Measurements from ENCODE around the gene CHID1. TPM values are rescaled to one million over a fixed set of nuclear protein-coding genes. Genes with fewer than 3 reads are reported as not detected.

The CHID1 gene
- total and polyA plus RNA-seq, 2 donors (not counting 1 experiment from before 2014, with no cell fraction given) = 31.0 to 68.1 TPM

DNA sequence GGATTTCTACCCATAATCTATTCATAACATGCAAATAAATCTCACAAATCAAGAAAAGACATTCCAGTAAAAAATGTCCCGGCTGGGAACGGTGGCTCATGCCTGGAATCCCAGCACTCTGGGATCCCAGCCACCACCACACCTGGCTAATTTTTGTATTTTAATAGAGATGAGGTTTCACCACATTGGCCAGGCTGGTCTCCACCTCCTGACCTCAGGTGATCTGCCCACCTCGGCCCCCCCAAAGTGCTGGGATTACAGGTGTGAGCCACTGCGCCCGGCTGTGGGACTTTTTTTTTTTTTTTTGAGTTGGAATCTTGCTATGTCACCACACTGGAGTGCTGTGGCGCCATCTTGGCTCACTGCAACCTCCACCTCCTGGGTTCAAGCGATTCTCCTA, 4.7 kb downstream of the CHID1 start:
- no peak overlapping the region for H3K9ac ChIP-seq (ENCODE audit: low read length)
- H3K4me3 ChIP-seq (ENCODE audit: control extremely low read depth in 1 of 5, extremely low read depth in 1 of 5, insufficient read depth in 1 of 5, low read depth in 2 of 5, low read length in 4 of 5) = no peak overlapping the region
- H3K79me2 ChIP-seq (ENCODE audit: control insufficient read depth, insufficient read depth, low read length) = peaks cover 43% of the 10 kb centered on the region
- no peak for ATAC-seq (ENCODE audit: low read depth)
- CTCF ChIA-PET = no interaction called here
- peaks cover 20% of the 10 kb centered on the region for H3K4me1 Mint-ChIP-seq
- H3K4me3 Mint-ChIP-seq = no peak overlapping the region
- H2AFZ ChIP-seq (ENCODE audit: insufficient read depth, low read depth, low read length, poor library complexity, severe bottlenecking) = no peak overlapping the region
- H3K9me3 Mint-ChIP-seq (ENCODE audit: insufficient read depth) = no peaks in the 10 kb centered on the region
- H3K27me3 ChIP-seq (replicated peaks in 1 of 4; ENCODE audit: control extremely low read depth in 1 of 4, control insufficient read depth in 3 of 4, insufficient read depth in 4 of 4, low read length in 3 of 4) = no peaks in the 10 kb centered on the region
- 100% methylated on average over 1 of the region's 7 CpGs for WGBS (ENCODE audit: insufficient coverage)
- H3K4me2 ChIP-seq (replicated peaks; ENCODE audit: low read depth, low read length, poor library complexity, severe bottlenecking) = no peak overlapping the region
- no peak for TF ChIP-seq EZH2 (IDR thresholded peaks at IDR 0.05; ENCODE audit: borderline replicate concordance, insufficient read depth, low read depth, low read length, poor library complexity, severe bottlenecking)
- TF ChIP-seq, protein P1, sequence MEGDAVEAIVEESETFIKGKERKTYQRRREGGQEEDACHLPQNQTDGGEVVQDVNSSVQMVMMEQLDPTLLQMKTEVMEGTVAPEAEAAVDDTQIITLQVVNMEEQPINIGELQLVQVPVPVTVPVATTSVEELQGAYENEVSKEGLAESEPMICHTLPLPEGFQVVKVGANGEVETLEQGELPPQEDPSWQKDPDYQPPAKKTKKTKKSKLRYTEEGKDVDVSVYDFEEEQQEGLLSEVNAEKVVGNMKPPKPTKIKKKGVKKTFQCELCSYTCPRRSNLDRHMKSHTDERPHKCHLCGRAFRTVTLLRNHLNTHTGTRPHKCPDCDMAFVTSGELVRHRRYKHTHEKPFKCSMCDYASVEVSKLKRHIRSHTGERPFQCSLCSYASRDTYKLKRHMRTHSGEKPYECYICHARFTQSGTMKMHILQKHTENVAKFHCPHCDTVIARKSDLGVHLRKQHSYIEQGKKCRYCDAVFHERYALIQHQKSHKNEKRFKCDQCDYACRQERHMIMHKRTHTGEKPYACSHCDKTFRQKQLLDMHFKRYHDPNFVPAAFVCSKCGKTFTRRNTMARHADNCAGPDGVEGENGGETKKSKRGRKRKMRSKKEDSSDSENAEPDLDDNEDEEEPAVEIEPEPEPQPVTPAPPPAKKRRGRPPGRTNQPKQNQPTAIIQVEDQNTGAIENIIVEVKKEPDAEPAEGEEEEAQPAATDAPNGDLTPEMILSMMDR (IDR thresholded peaks at IDR 0.05) = no peak
- H3K4me1 ChIP-seq (ENCODE audit: control insufficient read depth in 2 of 2, insufficient read depth in 2 of 2, low read length in 2 of 2) = peaks cover 0 to 16% of the 10 kb centered on the region in 2 donors
- no peak overlapping the region for H3K27ac ChIP-seq (ENCODE audit: low read length in 2 of 2)
- no peaks in the 10 kb centered on the region for H3K9me3 ChIP-seq (ENCODE audit: control extremely low read depth in 1 of 3, control insufficient read depth in 2 of 3, insufficient read depth in 1 of 3, low read length in 2 of 3)
- POLR2A ChIA-PET = no interaction called here
- H4K20me1 ChIP-seq (ENCODE audit: control insufficient read depth, insufficient read depth, low read length, poor library complexity, severe bottlenecking) = peaks cover 26% of the 10 kb centered on the region
- H3K36me3 ChIP-seq (replicated peaks in 1 of 2; ENCODE audit: control extremely low read depth in 1 of 2, control insufficient read depth in 1 of 2, extremely low read depth in 1 of 2, insufficient read depth in 2 of 2, low read length in 1 of 2) = peaks cover 0 to 35% of the 10 kb centered on the region in 2 experiments
- H3K27ac Mint-ChIP-seq = no peak overlapping the region
- H3K27me3 Mint-ChIP-seq = no peaks in the 10 kb centered on the region
- DNase-seq = no peak
- intact Hi-C loops (cut with micrococcal nuclease) = no loop called here

DNA sequence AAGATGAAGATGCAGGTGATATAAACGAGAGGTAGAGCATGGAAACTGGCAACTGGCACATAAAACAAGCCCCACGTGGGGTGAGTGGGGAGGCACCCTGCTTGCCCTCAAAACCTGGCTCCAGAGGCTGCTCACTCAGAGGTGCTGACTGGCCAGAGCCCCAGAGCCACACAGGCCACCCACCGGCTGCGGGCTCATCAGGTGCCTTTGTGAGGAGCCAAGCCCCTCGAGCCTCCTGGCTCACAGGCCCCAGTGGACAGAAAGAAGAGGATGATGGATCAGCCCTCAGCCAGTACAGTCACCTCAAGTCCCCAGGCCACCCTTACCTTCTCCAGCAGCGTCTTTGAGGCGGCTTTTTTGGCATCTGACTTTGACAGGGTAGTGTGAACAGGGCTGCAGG, 6.2 kb downstream of the CHID1 start:
- Histone ChIP-seq H3K36me3 (replicated peaks in 1 of 2; ENCODE audit: control extremely low read depth in 1 of 2, control insufficient read depth in 1 of 2, extremely low read depth in 1 of 2, insufficient read depth in 2 of 2, low read length in 1 of 2) (peaks cover 0 to 49% of the 10 kb centered on the region in 2 experiments), H3K9me3 (ENCODE audit: control extremely low read depth in 1 of 3, control insufficient read depth in 2 of 3, insufficient read depth in 1 of 3, low read length in 2 of 3) (no peaks in the 10 kb centered on the region), H3K4me3 (ENCODE audit: control extremely low read depth in 1 of 5, extremely low read depth in 1 of 5, insufficient read depth in 1 of 5, low read depth in 2 of 5, low read length in 4 of 5) (no peak overlapping the region), H3K79me2 (ENCODE audit: control insufficient read depth, insufficient read depth, low read length) (peaks cover 31% of the 10 kb centered on the region), H3K27me3 (replicated peaks in 1 of 4; ENCODE audit: control extremely low read depth in 1 of 4, control insufficient read depth in 3 of 4, insufficient read depth in 4 of 4, low read length in 3 of 4) (no peaks in the 10 kb centered on the region), H3K27ac (ENCODE audit: low read length in 2 of 2) (no peak overlapping the region), H3K9ac (ENCODE audit: low read length) (no peak overlapping the region), H3K4me1 (ENCODE audit: control insufficient read depth in 2 of 2, insufficient read depth in 2 of 2, low read length in 2 of 2) (peaks cover 0 to 7% of the 10 kb centered on the region in 2 donors), H4K20me1 (ENCODE audit: control insufficient read depth, insufficient read depth, low read length, poor library complexity, severe bottlenecking) (peaks cover 26% of the 10 kb centered on the region), H3K4me2 (replicated peaks; ENCODE audit: low read depth, low read length, poor library complexity, severe bottlenecking) (no peak overlapping the region), H2AFZ (ENCODE audit: insufficient read depth, low read depth, low read length, poor library complexity, severe bottlenecking) (no peak overlapping the region)
- DNase-seq (no peak), ATAC-seq (ENCODE audit: low read depth) (no peak)
- Mint-ChIP-seq H3K4me1 (peaks cover 14% of the 10 kb centered on the region), H3K27ac (no peak overlapping the region), H3K4me3 (no peak overlapping the region), H3K9me3 (ENCODE audit: insufficient read depth) (no peaks in the 10 kb centered on the region), H3K27me3 (no peaks in the 10 kb centered on the region)
- no peak for TF ChIP-seq EZH2 (IDR thresholded peaks at IDR 0.05; ENCODE audit: borderline replicate concordance, insufficient read depth, low read depth, low read length, poor library complexity, severe bottlenecking)
- TF ChIP-seq, protein P1 (IDR thresholded peaks at IDR 0.05) = no peak
- 95% methylated on average over 5 of the region's 7 CpGs for WGBS (ENCODE audit: insufficient coverage)
- CTCF ChIA-PET = no interaction called here
- POLR2A ChIA-PET = no interaction called here
- intact Hi-C loops (cut with micrococcal nuclease) = no loop called here
